ENCODE data around the gene SLC6A1. TPM values are rescaled to one million over a fixed set of nuclear protein-coding genes. Genes with fewer than 3 reads are reported as not detected.
A peak's percentile ranks its signal among the peaks of the same experiment; 100 is the strongest.

SLC6A1 gene
- total RNA-seq, 6 experiments from 2014 or later = 14.5 to 70.1 (median 37.3) TPM

DNA sequence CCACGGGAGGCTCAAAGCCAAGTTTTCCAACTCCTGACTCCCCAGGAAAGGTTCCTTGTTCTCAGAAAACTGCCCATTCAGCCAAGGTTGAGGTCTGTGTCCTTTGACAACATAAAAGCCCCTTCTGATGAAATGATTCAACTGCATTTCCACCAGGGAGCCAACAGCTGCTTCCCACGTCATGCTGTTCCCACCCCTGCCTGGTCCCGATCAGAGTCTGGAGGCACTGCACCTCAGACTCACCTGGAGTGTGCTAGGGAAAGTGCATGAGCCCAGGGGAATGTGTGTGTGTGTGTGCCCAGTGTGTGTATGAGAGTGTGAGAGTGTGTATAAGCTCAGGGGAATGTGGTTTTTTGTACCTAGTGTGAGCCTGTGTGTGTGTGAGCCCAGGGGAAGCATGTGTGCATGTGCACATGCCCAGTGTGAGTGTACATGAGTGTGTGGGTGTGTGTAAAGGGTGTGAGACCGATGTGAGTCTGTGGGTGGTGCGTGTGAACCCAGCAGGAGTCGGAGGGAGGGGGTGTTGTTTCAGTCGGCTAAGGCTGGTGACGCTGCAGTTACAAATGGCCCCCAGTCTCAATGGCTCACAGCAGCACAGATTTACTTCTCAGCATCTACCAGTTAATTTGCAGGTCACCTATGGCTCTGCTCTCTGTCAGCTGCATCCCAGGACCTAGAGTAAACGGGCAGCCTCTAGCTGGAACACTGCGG lies 20.3 kb upstream of the SLC6A1 start:
- DNase-seq = peak in 1 of 3 donors; percentile 15
- no peaks in the 10 kb centered on the region for H3K4me1 ChIP-seq
- no peaks in the 10 kb centered on the region for H3K9me3 ChIP-seq
- 41% methylated on average over 8 of the region's 10 CpGs for WGBS (ENCODE audit: insufficient coverage, low coverage, low lambda C conversion rate, missing lambda C conversion rate)
- H3K4me3 ChIP-seq = no peak overlapping the region
- TF ChIP-seq POLR2A (IDR thresholded peaks at IDR 0.05) = no peak
- no peak for TF ChIP-seq CTCF (IDR thresholded peaks at IDR 0.05)
- intact Hi-C loops (cut with DNase I) = no loop called here
- no peaks in the 10 kb centered on the region for H3K36me3 ChIP-seq
- no peaks in the 10 kb centered on the region for H3K27me3 ChIP-seq
- H3K27ac ChIP-seq = no peak overlapping the region
- ATAC-seq = no peak

DNA sequence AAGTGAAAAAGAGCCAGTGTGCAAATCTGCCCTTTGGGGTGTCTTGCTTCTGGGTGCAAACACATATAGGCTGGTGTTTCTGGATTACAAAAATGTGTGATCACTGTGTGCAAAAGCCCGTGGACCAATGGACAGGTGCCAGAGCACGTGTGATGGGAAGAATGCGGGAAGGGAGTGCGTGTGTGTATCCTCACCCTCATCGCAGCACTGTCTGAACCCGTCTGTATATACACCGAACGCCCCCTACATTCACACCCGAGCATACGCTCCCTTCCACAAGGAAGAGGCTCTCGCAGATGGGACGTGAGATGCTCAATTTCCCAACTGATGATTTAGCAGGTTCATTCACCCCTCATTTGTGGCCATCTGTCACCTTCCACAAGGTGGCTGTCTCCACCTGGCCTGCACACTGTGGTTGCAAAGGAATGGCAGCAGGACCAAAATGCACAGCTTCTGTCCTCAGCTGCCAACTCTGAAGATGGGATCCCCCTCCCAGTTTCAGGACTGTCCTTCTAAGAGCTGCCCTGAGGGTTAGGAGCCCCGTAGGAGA lies 19.4 kb upstream of the SLC6A1 start:
- intact Hi-C loops (cut with DNase I) = no loop called here

DNA sequence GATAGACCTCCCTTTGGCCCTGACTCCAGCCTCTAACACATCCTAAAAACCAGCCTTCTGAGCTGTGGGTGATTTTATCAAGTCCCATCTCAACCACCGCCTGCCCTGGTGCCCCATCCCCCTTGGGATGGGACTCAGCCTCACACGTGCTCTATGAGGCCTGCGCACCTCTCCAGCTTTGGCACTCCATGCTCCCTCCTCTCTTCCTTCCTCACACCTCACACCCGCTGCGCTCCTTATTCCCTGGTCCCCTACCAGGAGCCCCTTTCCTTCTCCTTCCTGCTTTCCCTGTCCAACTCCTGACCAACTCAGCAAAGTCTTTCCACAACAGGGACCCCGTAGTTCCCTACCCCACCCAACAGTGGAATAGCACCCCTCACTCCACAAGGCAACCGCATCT lies 18.4 kb upstream of the SLC6A1 start:
- WGBS (ENCODE audit: insufficient coverage, low coverage, low lambda C conversion rate, missing lambda C conversion rate) = 80% methylated on average over 4 of the region's 7 CpGs
- Histone ChIP-seq H3K9me3 (no peaks in the 10 kb centered on the region), H3K27ac (no peak overlapping the region), H3K27me3 (no peaks in the 10 kb centered on the region), H3K36me3 (no peaks in the 10 kb centered on the region), H3K4me3 (no peak overlapping the region), H3K4me1 (no peaks in the 10 kb centered on the region)
- ATAC-seq (no peak), DNase-seq (no peak)
- no peak for TF ChIP-seq CTCF (IDR thresholded peaks at IDR 0.05)
- no peak for TF ChIP-seq POLR2A (IDR thresholded peaks at IDR 0.05)
- intact Hi-C loops (cut with DNase I) = no loop called here

More for the DNA sequence above, 19.4 kb upstream of the SLC6A1 start:
- H3K27ac ChIP-seq = no peak overlapping the region
- H3K9me3 ChIP-seq = no peaks in the 10 kb centered on the region
- no peaks in the 10 kb centered on the region for H3K4me1 ChIP-seq
- no peaks in the 10 kb centered on the region for H3K27me3 ChIP-seq
- no peak overlapping the region for H3K4me3 ChIP-seq
- peak; percentile 41 to 50 (median 43) for TF ChIP-seq CTCF (IDR thresholded peaks at IDR 0.05)
- no peak for TF ChIP-seq POLR2A (IDR thresholded peaks at IDR 0.05)
- WGBS (ENCODE audit: insufficient coverage, low coverage, low lambda C conversion rate, missing lambda C conversion rate) = 37% methylated on average over 9 of the region's 13 CpGs
- peak; percentile 59 to 88 (median 70) for ATAC-seq
- H3K36me3 ChIP-seq = no peaks in the 10 kb centered on the region
- peak in 1 of 3 donors; percentile 7 for DNase-seq

GRCh38 chr3:10974746-10975375 lies 17.7 kb upstream of the SLC6A1 start:
- 82% methylated on average over 5 of the region's 7 CpGs for WGBS (ENCODE audit: insufficient coverage, low coverage, low lambda C conversion rate, missing lambda C conversion rate)
- Histone ChIP-seq H3K9me3 (no peaks in the 10 kb centered on the region), H3K27ac (no peak overlapping the region), H3K4me3 (no peak overlapping the region), H3K4me1 (no peaks in the 10 kb centered on the region), H3K36me3 (no peaks in the 10 kb centered on the region), H3K27me3 (no peaks in the 10 kb centered on the region)
- DNase-seq (no peak), ATAC-seq (no peak)
- no peak for TF ChIP-seq CTCF (IDR thresholded peaks at IDR 0.05)
- no peak for TF ChIP-seq POLR2A (IDR thresholded peaks at IDR 0.05)
- intact Hi-C loops (cut with DNase I) = no loop called here
